ENCODE results near the gene TMA7B. TPM values are rescaled to one million over a fixed set of nuclear protein-coding genes. Genes with fewer than 3 reads are reported as not detected.

The TMA7B gene
- total RNA-seq, 1 donor from 2014 or later, result not detected

- no peak for DNase-seq
- H3K4me3 ChIP-seq, result no peak overlapping the region
- H3K27me3 ChIP-seq (ENCODE audit: low read depth), result peaks cover 20% of the 10 kb centered on the region
- H3K9me3 ChIP-seq (replicated peaks), result no peaks in the 10 kb centered on the region
- TF ChIP-seq CTCF (IDR thresholded peaks at IDR 0.05; ENCODE audit: borderline replicate concordance), result no peak
- no peaks in the 10 kb centered on the region for H3K36me3 ChIP-seq
- H3K27ac ChIP-seq (replicated peaks), result no peak overlapping the region
- peaks cover 7% of the 10 kb centered on the region for H3K4me1 ChIP-seq
- intact Hi-C loops (cut with micrococcal nuclease), result no loop called here
Measured at GRCh38 chr22:39943337-39943736, 16.9 kb upstream of the TMA7B start.

DNA sequence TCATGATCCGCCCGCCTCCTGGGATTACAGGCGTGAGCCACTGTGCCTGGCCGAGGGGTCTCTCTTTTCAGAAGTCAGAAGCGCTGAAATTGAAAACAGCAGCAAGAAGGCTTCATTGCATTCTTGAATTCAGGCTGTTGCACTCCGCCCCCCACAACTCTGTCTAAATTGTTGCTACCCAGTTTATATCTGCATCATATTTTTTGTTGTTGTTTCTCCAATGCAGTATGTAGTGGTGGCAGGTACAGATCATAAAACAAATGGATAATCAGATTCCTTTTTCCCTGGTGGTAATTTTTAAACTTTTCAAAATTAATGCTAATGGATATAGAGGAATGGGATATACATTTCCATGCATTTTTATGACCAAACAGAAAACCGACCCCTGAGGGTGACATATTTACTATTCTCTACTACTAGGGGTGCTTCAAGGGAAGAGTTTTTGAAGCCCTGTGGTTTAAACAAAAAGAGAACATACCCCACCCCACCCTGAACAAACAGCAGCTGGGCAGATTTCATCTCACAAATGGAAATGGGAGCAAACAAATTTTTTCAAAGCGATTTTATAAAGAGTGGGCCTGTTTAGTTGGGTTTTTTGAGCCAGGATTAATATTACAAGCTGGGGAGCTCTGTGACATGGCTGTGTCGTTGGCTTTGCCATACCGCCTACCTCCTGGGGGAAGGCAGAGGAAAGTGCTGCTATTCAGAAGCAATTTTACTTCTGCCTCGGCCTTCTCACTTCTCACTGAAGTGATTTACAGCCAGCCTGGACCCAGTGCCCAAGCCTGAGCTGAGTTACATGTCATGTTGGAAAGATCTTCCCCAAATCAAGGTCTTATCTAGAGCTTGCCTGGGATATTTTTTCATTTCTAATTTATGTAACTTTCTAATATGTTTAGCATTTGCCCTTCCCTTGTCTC lies 16.0 kb upstream of the TMA7B start:
- DNase-seq, result no peak
- H3K27me3 ChIP-seq (ENCODE audit: low read depth), result peaks cover 13% of the 10 kb centered on the region
- H3K36me3 ChIP-seq, result no peaks in the 10 kb centered on the region
- no peak for TF ChIP-seq CTCF (IDR thresholded peaks at IDR 0.05; ENCODE audit: borderline replicate concordance)
- H3K9me3 ChIP-seq (replicated peaks), result no peaks in the 10 kb centered on the region
- H3K27ac ChIP-seq (replicated peaks), result no peak overlapping the region
- intact Hi-C loops (cut with micrococcal nuclease), result no loop called here
- H3K4me1 ChIP-seq, result peaks cover 7% of the 10 kb centered on the region
- no peak overlapping the region for H3K4me3 ChIP-seq

- H3K4me1 ChIP-seq, result peaks cover 7% of the 10 kb centered on the region
- TF ChIP-seq CTCF (IDR thresholded peaks at IDR 0.05; ENCODE audit: borderline replicate concordance), result no peak
- no peaks in the 10 kb centered on the region for H3K9me3 ChIP-seq (replicated peaks)
- no peak for DNase-seq
- H3K27me3 ChIP-seq (ENCODE audit: low read depth), result peaks cover 20% of the 10 kb centered on the region
- H3K27ac ChIP-seq (replicated peaks), result no peak overlapping the region
- H3K4me3 ChIP-seq, result no peak overlapping the region
- no peaks in the 10 kb centered on the region for H3K36me3 ChIP-seq
- intact Hi-C loops (cut with micrococcal nuclease), result no loop called here
Measured at GRCh38 chr22:39946126-39946502, 14.1 kb upstream of the TMA7B start.

GRCh38 chr22:39946503-39947219 lies 13.5 kb upstream of the TMA7B start:
- Histone ChIP-seq H3K36me3 (no peaks in the 10 kb centered on the region), H3K4me1 (peaks cover 7% of the 10 kb centered on the region), H3K27ac (replicated peaks) (no peak overlapping the region), H3K27me3 (ENCODE audit: low read depth) (peaks cover 20% of the 10 kb centered on the region), H3K9me3 (replicated peaks) (no peaks in the 10 kb centered on the region), H3K4me3 (no peak overlapping the region)
- intact Hi-C loops (cut with micrococcal nuclease), result no loop called here
- DNase-seq, result no peak
- no peak for TF ChIP-seq CTCF (IDR thresholded peaks at IDR 0.05; ENCODE audit: borderline replicate concordance)

DNA sequence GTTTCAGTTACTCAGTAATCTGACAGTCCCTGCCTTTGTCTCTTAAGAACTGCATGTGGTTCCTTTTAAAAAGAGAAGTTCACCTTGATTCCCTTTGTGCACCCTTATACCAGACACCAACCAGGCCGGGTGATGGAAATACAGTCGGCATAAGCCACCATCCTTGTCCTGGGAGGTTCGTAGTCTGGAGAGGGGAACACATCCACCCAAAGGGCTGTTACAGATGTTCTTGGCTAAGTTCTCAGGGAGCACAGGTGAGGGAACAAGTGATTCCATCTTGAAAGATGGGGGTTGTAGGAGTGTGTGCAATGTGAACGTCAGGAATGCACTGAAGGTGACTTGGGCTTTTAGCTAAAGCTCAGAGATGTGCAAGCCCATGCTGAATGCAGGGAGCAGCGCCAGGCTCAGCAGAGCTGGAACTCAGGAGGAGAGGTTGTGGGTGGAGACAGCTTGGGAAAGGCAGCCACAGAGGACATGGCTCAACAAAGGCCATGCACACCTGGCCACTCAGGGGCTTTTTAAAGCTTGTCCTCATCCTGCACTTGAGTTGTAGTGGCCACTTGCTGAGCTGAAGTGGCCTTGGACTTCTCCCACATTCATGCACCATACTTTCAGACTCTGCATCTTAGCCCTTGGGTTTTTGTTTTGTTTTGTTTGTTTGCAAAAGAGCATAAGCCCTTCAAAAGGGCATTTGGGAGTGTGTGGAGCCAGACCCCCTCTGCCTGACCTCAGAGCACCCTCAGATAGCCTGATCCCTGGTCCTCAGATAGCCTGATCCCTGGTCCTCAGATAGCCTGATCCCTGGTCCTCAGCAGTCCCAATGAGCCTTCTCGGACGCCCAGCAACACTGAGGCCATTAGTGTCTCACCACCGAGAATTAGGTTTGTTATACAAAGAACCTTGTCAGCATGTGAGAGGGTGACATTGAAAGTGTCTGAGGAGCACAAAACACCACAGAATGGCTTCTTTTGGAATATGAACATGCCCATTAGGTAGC lies 12.7 kb upstream of the TMA7B start:
- TF ChIP-seq CTCF (IDR thresholded peaks at IDR 0.05; ENCODE audit: borderline replicate concordance), result no peak
- intact Hi-C loops (cut with micrococcal nuclease), result no loop called here

More for the DNA sequence above, 12.7 kb upstream of the TMA7B start:
- Histone ChIP-seq H3K9me3 (replicated peaks) (no peaks in the 10 kb centered on the region), H3K4me1 (peaks cover 7% of the 10 kb centered on the region), H3K36me3 (no peaks in the 10 kb centered on the region), H3K4me3 (no peak overlapping the region), H3K27me3 (ENCODE audit: low read depth) (peaks cover 22% of the 10 kb centered on the region), H3K27ac (replicated peaks) (no peak overlapping the region)
- no peak for DNase-seq
